Mesenteric fat pad (tissue), 1 donor: ENCODE results near the gene ITGBL1. TPM values are rescaled to one million over a fixed set of nuclear protein-coding genes. Genes with fewer than 3 reads are reported as not detected.

Experiments
- DNase-seq: peaks from one replicate; pipeline ENCODE4 v3.0.0-alpha.2; 2020; ENCODE audit warnings: low spot score
- total RNA-seq: library from RNA; stranded (reverse); fragmentation: NEBNext Ultra II Directional; extraction: Animal tissue kit (Norgen Biotek cat#: 25700); gene quantifications from one replicate; pipeline ENCODE4 v1.2.1, GENCODE V29; 2021
- donor health status: DM: yes; HTN: yes; CAD: no.

ITGBL1 gene
- total RNA-seq, 1 donor from 2014 or later, result 5.1 TPM

DNA sequence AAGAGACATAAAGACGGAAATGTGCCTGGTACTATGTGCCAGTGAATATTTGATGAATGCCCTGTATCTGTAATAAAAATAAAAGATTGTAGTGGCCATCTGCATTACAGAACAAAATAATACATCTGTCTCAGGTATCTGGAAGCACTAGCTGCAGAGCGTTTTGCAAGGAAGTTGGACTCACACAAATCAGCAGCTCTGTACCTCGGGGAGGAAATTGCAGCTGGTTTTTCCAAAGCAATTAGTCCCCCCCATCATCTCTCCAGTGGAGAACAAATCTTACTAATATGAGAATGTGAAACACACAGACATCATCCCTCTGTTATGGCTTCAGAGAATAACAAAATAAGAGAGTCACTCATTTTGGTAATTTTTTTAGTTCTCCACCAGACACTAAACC lies 245.3 kb downstream of the ITGBL1 start:
- DNase-seq, result no peak

DNA sequence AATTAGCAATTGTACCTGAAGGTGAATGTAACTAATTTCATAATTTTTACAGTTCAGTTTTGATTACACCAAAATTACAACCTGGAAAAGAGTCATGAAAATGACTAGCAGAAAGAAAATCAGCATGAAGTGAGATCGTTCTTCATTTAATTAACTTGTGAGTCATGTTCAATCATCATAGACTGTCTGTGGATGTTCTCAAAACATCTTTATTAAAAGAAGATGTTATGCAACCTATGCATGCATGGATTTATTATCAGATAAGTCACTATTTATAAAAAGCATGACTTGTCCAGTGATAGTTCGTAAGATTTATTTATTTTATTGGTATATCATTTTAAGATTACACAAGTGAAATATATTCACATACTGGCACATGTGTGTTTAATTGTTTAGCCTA lies 245.9 kb downstream of the ITGBL1 start:
- no peak for DNase-seq

DNA sequence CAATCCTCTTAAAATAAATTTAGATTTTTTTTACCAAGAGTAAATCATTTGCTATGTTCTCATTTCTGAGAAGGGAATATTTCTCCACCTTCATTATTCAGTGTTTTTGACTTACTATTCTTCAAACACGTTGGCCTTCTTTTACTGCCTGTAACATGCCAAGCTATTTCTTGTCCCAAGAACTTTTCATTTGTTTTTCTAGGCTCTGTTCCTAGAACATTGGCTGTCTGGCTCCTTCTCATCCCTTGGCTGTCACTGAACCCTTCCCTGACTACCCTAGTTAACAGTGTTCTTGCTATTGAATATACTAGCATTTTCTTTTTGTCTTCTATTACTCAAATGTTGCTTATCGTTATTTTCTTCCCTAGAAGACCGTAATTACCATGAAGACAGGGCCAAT lies 248.1 kb downstream of the ITGBL1 start:
- no peak for DNase-seq

DNA sequence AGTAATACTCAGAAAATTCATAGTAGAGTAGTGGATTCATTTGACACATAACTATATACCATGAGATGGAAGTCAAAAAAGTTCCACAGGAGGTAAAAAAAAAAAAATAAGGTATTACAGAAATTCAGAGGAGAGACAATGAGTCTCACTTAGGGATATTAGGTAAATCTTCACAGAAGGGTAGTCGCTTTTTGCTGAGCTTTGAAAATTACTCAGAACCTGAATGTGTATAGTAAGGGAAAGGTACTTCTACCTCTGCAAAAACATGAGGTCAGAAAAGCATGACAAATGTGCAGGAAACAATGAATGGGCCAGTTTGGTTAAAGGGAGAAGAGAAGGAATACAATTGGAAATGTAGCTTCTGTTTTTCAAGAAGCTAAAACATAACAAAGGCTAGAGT lies 250.6 kb downstream of the ITGBL1 start:
- no peak for DNase-seq

DNA sequence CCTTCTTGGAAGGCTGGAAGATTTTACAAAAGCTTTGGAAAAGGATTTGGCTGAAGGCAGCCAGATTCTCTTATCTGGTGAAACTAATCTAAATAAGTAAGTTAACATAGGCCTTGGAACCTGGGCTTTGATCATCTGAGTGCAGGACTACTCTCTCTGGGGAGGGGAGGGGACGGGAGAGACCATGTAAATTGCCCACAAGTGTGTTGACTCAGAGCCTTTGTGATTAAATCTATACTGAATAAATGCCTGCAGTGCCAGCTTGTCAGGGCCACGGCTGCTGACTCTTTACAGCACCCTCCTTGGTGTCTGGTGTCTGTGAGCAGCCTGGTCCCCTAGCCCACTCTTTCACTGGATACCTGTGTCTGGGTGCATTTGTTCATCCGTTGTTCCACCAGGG lies 251.4 kb downstream of the ITGBL1 start:
- DNase-seq, result no peak

DNA sequence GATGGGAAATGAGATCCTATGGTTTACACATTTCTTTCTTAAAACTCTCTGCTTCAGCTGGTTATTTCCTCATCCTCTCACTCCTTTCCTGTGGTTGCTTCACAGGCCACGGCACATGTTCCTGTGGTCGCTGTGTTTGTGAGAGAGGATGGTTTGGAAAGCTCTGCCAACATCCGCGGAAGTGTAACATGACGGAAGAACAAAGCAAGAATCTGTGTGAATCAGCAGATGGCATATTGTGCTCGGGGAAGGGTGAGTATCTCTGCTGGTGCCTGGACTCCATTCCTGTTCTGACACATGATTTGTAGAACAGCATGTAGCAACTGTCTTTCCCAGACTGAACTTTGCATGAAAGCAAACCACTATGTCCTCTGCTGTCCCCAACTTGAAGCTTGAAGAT lies 254.2 kb downstream of the ITGBL1 start:
- no peak for DNase-seq

DNA sequence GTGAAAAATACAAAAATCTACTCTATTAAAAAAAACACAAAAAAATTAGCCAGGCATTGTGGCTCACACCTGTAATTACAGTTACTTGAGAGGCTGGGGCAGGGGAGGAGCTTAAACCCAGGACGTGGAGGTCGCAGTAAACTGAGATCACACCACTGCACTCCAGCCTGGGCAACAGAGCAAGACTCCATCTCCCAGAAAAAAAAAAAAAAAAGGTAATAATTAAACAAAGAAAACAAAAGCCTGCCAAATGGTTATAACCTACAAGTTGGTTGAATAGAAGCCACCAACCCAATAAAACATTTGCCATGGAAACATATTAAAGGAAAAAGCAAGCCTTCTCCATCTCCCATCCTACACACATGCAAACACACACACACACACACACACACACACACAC lies 255.2 kb downstream of the ITGBL1 start:
- no peak for DNase-seq

DNA sequence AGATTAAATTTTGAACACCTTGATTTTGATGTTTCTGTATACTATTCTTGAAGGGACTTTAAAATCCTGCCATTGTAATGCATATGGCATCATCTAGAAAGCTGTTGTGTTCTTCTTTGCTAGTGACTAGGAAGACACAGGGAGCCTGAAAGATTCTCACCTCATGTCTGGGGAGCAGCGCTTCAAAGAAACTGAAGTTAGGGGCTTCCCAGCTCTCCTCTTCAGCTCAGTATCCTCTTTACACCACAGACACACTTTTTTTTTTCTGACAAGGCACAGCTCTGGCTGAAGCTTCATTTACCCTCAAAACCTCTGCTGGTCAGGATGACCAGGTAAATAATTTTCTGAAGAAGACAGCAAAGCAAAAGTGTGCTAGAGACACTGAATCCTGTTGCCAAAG lies 255.6 kb downstream of the ITGBL1 start:
- DNase-seq, result no peak

DNA sequence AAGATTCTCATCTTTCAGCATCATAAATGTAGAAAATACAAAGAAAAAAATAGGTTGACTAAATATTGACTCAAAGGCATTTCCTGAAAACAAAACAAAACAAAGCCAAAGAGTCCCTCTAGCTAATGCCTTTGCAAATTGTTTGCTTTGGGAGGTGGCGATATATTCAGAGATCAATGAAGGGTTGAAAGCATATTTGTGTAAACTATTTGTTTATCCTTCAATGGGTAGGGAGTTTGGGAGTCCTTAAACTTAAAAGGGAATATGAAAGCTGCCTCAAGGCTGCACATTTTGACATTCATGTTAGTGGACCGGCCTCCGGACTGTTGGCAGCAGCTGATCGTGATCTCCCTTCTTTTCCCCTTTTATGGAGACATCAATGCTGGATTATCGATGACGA lies 257.5 kb downstream of the ITGBL1 start:
- DNase-seq, result no peak

DNA sequence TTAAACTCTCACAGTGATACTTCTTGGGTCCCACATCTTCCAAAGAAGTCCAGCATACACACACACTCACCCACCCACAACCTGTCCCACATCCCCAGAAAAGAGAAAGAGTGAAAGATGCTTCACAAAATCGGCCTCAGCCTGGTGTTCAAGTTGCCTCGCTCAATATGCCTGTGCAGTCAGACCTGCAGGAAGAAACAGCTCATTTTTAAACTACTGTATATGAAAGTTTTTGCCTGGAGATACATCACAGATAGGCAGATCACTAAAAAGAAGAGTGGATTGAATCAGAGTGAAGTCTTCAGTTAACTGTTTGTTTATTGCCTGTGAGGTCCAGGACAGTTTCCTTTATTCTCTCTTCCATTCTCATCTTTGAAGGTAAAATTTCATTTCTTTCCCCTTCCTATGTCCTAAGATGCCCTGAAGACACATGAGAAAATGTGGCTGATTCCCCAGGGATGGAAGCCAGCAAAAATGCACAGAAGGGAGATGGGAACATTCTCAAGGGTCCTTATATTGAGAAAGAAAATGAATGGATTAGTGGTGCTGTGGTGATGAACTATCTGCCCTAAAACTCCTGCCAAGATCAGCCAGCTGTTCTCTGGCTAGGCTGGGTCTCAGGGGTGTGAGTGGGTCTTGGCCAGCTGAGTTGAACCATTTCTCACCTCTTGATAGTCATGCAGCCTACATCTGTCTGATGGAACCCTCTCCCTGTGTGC lies 259.0 kb downstream of the ITGBL1 start:
- DNase-seq, result no peak

DNA sequence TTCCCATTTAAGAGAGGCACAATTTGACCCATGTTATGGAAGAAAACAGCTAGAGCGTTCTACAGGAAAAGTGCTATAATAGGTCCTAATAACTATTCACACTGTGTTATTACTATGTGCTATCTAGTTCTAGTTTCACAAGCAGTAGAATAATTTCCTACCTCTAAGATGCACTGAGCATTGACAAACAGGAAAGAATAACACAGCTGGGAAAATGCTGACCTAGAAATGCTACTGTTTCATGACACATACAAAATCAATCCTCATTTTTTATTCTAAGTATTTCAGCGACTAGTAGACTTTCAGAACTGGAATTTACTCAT lies 259.5 kb downstream of the ITGBL1 start:
- no peak for DNase-seq

DNA sequence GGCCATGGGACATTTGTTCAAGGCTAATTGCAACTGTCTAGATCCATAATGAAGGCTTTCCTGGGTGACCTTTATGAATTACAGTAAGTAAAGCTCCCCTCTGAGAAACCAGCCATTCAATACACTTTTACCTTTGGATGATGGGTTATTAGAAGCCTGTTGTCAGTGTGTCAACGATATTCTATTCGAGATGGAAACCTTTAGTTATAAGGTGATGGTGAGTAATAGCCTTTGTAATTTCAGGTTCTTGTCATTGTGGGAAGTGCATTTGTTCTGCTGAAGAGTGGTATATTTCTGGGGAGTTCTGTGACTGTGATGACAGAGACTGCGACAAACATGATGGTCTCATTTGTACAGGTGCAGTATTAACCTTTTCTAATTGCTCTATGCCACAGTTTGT lies 261.7 kb downstream of the ITGBL1 start:
- no peak for DNase-seq

DNA sequence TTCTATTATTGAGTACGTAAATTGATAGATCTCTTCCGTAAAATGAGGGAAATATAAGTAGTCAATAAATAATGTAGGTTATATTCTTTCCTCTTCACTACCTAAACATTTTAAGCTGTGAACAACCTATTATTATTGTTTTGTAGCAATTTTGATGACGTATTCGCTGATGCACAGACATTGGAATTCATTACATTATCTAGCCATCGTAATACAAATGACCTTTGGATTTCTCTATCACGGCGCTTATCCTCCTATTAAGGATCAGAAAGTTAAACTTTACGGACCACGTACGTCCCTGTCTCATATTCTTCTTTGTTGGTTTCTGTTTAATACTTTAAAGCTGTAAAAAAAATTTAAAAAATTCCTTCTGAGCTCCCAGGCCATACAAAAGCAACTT lies 264.9 kb downstream of the ITGBL1 start:
- no peak for DNase-seq

DNA sequence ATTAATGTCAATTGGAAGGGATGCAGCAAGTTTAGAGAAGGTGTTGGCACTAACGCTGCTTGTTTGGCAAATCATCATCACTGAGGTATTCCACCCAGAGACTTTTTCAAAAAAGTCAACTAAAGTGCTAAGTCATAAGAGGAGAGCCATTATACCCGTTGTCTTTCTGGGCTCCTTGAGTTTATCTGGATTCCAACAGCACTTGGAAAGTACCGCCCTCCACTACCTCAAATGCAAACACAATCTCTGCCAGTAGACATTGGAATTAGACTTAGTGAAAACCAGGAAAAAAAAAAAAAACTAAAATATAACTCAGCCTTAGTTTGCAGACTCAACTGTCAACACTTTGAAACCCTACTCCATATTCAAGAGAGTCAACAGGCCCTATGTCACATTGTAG lies 266.0 kb downstream of the ITGBL1 start:
- no peak for DNase-seq

DNA sequence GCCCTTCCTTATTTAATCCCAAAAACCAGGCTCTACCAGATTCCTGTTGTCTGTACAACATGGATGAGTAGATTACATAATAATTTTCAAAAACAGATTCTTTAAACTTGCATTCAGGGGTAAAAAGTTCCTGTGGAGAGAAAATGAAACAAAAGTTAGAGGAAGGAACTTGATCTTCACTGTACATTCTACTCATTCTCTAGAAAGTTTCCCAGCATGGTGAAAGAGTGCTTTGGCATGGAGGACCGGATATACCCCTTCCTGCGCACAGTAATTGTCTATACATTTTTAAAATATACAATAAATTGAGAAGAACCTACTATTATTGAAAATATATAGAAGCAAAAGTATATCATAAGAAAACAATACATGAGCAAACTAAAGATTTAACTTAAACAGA lies 274.2 kb downstream of the ITGBL1 start:
- DNase-seq, result no peak

DNA sequence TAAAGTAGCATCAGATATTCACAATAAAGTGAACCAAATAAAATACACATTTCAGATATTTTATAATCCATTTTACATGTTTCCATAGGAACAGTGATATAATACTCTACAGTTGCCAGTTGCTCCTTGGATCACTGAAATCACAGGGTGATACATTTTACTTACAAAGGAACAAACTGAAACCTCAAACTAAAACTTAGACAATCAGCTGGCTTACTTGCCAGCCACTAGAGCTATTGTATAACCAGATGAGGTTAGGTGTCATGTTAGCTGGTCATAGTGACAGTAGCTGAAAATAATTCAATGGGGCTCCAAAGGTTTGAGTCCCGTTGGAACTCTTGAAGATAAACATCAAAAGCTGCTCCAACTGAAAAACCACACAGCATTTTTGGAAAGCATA lies 274.6 kb downstream of the ITGBL1 start:
- DNase-seq, result no peak

DNA sequence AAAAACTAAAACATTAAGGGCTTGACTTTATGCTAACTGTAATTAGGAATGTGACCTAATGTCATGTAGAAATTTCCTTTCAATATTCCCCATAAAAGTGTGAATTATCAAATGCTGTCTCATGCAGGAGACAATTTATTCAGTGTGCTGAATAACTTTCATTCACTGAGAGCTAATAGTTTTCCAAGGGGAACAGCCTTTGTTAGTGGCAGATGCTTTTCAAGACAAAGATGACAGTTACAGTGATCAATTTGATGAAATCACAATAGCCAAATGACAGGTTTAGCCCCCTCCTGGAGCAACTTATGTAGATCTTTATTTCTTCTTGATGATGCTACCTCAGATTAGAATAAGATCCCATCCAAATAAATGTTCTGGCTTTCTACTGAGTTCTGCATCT lies 275.5 kb downstream of the ITGBL1 start:
- DNase-seq, result no peak

DNA sequence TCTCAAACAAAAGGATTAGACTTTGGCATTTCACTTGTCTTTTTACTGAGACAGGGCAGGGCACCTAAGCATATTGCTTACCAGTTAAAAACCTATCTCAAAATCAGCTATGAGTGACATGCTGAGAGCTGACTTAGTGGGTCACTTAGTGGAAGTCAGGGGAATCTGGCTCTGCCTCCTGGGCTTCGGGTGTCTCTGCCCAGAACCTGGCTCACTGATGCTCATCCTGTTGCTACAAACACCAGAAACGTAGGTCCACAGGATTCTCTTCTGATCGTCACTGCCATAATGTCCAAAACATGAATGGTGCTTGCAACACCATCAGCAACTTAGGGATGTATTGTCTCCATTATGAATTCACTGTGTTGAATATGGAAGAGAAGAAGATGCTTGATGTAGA lies 276.1 kb downstream of the ITGBL1 start:
- no peak for DNase-seq

DNA sequence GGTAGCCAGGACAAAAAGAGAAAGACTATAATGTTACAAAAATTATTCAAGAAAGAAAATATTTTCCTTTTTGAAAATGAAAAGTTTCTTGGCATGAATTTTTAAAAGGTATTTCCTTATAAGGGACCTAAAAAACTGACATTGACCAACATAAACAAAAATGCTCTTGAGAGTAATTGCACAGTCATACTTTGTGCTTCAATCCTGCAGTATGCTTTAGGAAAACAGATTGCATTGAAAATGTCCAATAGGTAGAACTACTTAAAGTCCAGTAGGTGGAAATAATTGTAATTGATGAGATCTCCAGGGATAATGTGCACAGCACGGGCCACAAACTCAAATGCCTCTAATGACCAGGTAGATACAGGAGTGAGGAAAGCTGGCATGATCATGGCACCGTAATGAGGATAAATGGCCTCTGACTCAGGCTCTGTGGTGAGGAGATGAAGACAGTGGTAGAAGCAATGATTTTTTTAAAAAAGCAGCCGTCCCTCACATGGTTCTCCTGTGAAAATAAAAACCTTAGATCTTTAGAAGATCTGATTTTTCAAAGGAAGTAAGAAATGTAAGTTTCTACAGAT lies 278.0 kb downstream of the ITGBL1 start:
- DNase-seq, result no peak

DNA sequence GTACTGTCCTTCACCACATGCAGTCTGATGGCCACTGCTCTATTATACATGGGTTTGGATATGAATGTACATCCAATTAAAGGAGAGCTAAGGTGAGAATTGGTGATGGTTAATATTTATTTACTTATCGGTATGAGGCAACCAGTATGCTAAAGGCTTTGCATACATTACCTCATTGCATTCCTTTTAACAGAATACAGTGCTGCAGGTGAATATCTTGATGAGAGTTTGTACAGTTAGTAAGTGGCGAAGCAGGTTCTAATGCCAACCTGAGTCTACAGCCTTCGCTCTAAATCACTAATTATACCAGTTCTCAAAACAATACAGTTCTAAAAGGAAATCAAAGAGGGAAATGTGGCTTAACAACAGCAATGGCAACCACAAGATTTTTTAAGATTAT lies 284.1 kb downstream of the ITGBL1 start:
- DNase-seq, result no peak

DNA sequence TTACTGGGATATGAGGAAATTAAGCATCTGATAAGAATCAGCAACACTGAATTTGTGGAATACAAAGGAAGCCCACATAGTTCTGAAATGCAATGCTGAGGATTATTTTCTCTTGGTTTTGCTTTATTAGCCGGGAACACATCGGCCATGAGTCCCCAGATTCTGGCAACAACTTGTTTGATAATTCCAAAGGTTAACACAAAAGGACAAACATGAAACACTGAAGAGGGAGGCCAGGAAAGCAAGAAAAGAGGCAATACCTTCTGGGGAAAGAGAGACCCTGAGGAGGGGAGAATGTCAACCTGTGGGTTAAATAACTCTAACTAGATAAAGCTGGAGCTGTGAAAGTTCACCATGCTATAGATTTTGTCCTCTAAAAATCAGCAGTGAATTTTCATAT lies 285.9 kb downstream of the ITGBL1 start:
- no peak for DNase-seq

DNA sequence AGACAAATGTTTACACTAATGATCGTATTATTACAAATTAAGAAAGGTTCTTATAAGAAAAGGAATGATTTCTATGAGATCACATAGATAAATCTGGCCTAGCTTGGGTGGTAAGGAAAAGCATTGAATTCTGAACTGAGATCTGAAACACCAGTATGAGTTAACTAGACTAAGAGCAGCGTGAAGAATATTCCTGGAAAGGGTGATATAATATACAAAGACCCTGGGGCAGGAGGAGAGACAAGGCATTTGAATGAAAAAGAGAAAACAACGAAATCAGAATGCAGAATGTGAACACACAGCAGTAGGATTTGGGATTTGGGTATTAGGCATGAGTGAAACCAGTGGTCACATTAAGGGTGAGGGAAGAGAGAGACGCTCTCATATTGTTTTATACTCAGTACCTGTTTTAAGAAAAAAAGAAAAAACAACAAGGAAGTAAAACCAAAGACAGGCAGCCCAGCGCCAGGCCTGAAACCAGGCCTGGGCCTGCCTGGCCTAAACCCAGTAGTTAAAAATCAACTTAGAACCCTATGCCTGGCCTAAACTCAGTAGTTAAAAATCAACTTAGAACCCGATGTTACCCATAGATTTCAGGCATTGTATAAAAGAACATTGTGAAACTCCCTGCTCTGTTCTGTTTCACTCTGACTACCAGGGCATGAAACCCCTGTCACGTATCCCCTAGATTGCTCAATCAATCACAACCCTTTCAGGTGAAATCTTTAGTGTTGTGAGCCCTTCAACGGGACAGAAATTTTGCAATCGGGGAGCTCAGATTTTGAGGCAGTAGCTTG lies 287.1 kb downstream of the ITGBL1 start:
- DNase-seq, result no peak

DNA sequence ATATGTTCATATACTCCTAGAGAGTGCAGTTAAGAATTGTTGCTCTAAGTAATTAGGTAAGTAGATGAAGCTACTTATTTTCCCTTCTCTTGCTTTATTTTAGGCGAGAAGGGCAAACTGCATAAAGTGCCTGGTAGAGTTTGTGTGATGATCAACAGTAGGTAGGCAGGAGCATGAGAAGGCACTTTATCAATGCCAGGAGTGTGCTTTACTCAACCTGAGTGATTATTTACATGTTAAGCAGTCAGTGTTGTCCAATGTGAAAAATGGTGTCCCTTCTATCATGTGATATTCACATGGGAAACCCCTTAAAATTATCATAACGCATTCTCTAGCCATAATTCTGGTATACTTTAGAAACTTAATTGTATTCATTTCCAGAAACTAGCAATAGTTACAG lies 294.0 kb downstream of the ITGBL1 start:
- no peak for DNase-seq
